ENCODE results near the gene NCOR1.

- TF ChIP-seq EZH2 (IDR thresholded peaks at IDR 0.05; ENCODE audit: insufficient read depth, poor library complexity, severe bottlenecking), result no peak
- no peak for TF ChIP-seq EZH2phosphoT487 (IDR thresholded peaks at IDR 0.05; ENCODE audit: insufficient read depth, low read depth)
Observed at GRCh38 chr17:16086957-16087356, 128.4 kb downstream of the NCOR1 start.

Measured in GM23248 (cell line).